ENCODE measurements around the gene KCNH8.

DNA sequence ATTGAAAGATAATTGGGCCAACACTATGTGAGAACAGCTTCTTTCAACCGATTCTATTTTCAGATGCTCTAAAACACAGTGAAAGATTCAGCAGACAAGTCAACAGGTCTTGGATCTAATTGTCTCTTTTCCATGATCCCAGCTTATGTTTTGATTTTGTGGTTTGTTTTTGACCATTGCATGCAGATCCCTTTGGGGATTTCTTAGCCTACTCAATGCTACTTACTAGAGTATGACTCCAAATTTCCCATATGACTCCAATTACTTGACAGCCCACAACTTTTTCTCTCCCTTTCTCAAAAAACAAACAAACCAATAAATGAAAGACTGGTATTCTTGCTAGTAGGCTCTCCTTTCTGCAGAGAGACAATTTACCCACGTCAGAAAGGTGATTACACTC, 67.1 kb downstream of the KCNH8 start:
- TF ChIP-seq TAF1 (IDR thresholded peaks at IDR 0.05; ENCODE audit: low read depth, low read length) (no peak), POLR2AphosphoS5 (IDR thresholded peaks at IDR 0.05; ENCODE audit: low read depth, low read length) (no peak)
